Pancreas (tissue), 10 donors: ENCODE data around the gene MGAT2. TPM values are rescaled to one million over a fixed set of nuclear protein-coding genes. Genes with fewer than 3 reads are reported as not detected.
"Not testable (repeated sequence)": the region's sequence is repeated elsewhere in the genome, so short reads cannot be mapped to it uniquely, and the experiment has no call there.

Experiments used
- ATAC-seq, 4 donors: fragments of 200-7000 bp; cut with Tn5 transposase; one replicate each; pipeline versions ENCODE4 v1.8.0 to v1.9.1; 2020; ENCODE audit warnings: mild to moderate bottlenecking in 4 of 4, moderate library complexity in 4 of 4
- DNase-seq, 6 donors: peaks; one replicate each; pipeline ENCODE4 v3.0.0-alpha.2; 2020
- FAIRE-seq: peaks from 2 replicates; lab custom pipeline; 2012; peaks lifted over from hg19 to GRCh38; lab: Jason Lieb, UNC
- H3K27ac ChIP-seq, 4 donors: fragments of 200-600 bp; sonication (generic); 1 replicate in 3 of 4; 2 replicates in 1 of 4; pipeline versions ENCODE4 v1.5.0 to v1.8.0; 2020
- H3K27me3 ChIP-seq, 4 donors: fragments of 200-600 bp; one replicate each; pipeline ENCODE4 v1.8.0; 2021
- H3K36me3 ChIP-seq, 3 donors: fragments of 200-600 bp; sonication (generic) in 1 of 3; one replicate each; pipeline versions ENCODE4 v1.5.0 to v1.8.0; 2020 to 2021
- H3K4me1 ChIP-seq, 3 donors: fragments of 200-600 bp; one replicate each; pipeline ENCODE4 v1.8.0; 2021
- H3K4me3 ChIP-seq, 4 donors: fragments of 200-600 bp; sonication (generic) in 2 of 4; one replicate each; pipeline versions ENCODE4 v1.5.0 to v1.8.0; 2020 to 2021
- H3K9me3 ChIP-seq, 4 donors: fragments of 200-600 bp; one replicate each; pipeline ENCODE4 v1.8.0; 2021
- CTCF ChIP-seq, 4 donors: fragments of 200-600 bp; sonication (generic) in 3 of 4; IDR thresholded peaks; one replicate each; pipeline versions ENCODE4 v1.5.0 to v1.8.0; 2021; ENCODE audit warnings: antibody characterized with exemption in 4 of 4
- WGBS, 2 donors: extraction: QIAGEN DNeasy Blood & Tissue Kit; methylation state at CpG; one replicate each; pipeline ENCODE4 v1.1.7; 2013; 5-methylcytosine and 5-hydroxymethylcytosine counted together
- intact Hi-C, 3 donors: fragments of 100-400 bp; cut with DNase I; formaldehyde crosslinking; loops; one replicate each; pipeline versions ENCODE4 v1.11.1 to v1.14.2; 2022
- polyA plus RNA-seq, 2 donors: library from polyadenylated mRNA; stranded (reverse); fragments of 200-250 nt; gene quantifications; one replicate each; pipeline ENCODE4 v1.2.3, GENCODE V29; 2013
- total RNA-seq, 6 donors: library from RNA; stranded (reverse); fragmentation: NEBNext Ultra II Directional in 4 of 6; extraction: Animal tissue kit (Norgen Biotek cat#: 25700) in 4 of 6; gene quantifications; one replicate each; pipeline versions ENCODE4 v1.2.1 to v1.2.4, GENCODE V29; 2021 to 2023
- donor health status: healthy with polysubstance abuse.
- donor health status: DM: no; HTN: no; CAD: no; lungs with moderate emphysema.
- donor health status: DM: no; HTN: no; CAD: no.
- donor health status: control.
- donor health status: control.
- donor health status: Bipolar disorder and iron deficiency.
- donor health status: DM: yes; HTN: yes; CAD: no.
- donor health status: DM: no; HTN: no; CAD: no.
- donor health status: DM: no; HTN: no; CAD: no.
- donor health status: DM: yes; HTN: yes; CAD: no.

MGAT2 gene
- total and polyA plus RNA-seq, 8 donors, result 8.9 to 26.7 (median 17.9) TPM

GRCh38 chr14:49612251-49612650, 8.3 kb upstream of the MGAT2 start:
- no peak for DNase-seq
- ATAC-seq, result no peak
- no peak for FAIRE-seq
- Histone ChIP-seq H3K4me1 (no peaks in the 10 kb centered on the region), H3K36me3 (no peaks in the 10 kb centered on the region), H3K4me3 (no peak overlapping the region), H3K27ac (no peak overlapping the region), H3K9me3 (no peaks in the 10 kb centered on the region), H3K27me3 (no peaks in the 10 kb centered on the region)
- intact Hi-C loops, result no loop called here
- 93 to 94% methylated on average over 4 of the region's 4 CpGs for whole genome bisulfite sequencing, 2 donors
- no peak for TF ChIP-seq CTCF (IDR thresholded peaks at IDR 0.05)

- DNase-seq (no peak), ATAC-seq (no peak), FAIRE-seq (no peak)
- H3K36me3 ChIP-seq, result no peaks in the 10 kb centered on the region
- no peaks in the 10 kb centered on the region for H3K27me3 ChIP-seq
- WGBS, 2 donors, result 92 to 94% methylated on average over 8 of the region's 8 CpGs
- H3K27ac ChIP-seq, result no peak overlapping the region
- no peak for TF ChIP-seq CTCF (IDR thresholded peaks at IDR 0.05)
- H3K9me3 ChIP-seq, result no peaks in the 10 kb centered on the region
- H3K4me3 ChIP-seq, result no peak overlapping the region
- peaks cover 0 to under 1% (median 0%) of the 10 kb centered on the region in 3 donors for H3K4me1 ChIP-seq
- intact Hi-C loops, result no loop called here
Measured at GRCh38 chr14:49612671-49613070, 7.9 kb upstream of the MGAT2 start.

- Histone ChIP-seq H3K36me3 (no peaks in the 10 kb centered on the region), H3K4me1 (peaks cover 0 to 6% (median 0%) of the 10 kb centered on the region in 3 donors), H3K9me3 (no peaks in the 10 kb centered on the region), H3K27me3 (no peaks in the 10 kb centered on the region), H3K4me3 (no peak overlapping the region), H3K27ac (no peak overlapping the region)
- DNase-seq (no peak), ATAC-seq (no peak), FAIRE-seq (no peak)
- intact Hi-C loops, result no loop called here
- WGBS, 2 donors, result 82 to 91% methylated on average over 2 of the region's 2 CpGs
- no peak for TF ChIP-seq CTCF (IDR thresholded peaks at IDR 0.05)
Measured at GRCh38 chr14:49614196-49614595, 6.4 kb upstream of the MGAT2 start.

- Histone ChIP-seq H3K27ac (no peak overlapping the region), H3K27me3 (no peaks in the 10 kb centered on the region), H3K4me1 (peaks cover 0 to 6% (median 0%) of the 10 kb centered on the region in 3 donors), H3K4me3 (no peak overlapping the region), H3K9me3 (no peaks in the 10 kb centered on the region), H3K36me3 (no peaks in the 10 kb centered on the region)
- no peak for DNase-seq
- FAIRE-seq, result no peak
- intact Hi-C loops, result no loop called here
- TF ChIP-seq CTCF (IDR thresholded peaks at IDR 0.05), result no peak
- 74 to 81% methylated on average over 6 of the region's 6 CpGs for WGBS, 2 donors
- ATAC-seq, result no peak
Measured at GRCh38 chr14:49615776-49616175, 4.8 kb upstream of the MGAT2 start.

GRCh38 chr14:49617852-49618519, 2.6 kb upstream of the MGAT2 start:
- ATAC-seq (no peak), DNase-seq (no peak), FAIRE-seq (no peak)
- Histone ChIP-seq H3K27me3 (no peaks in the 10 kb centered on the region), H3K36me3 (no peaks in the 10 kb centered on the region), H3K4me3 (no peak overlapping the region), H3K9me3 (no peaks in the 10 kb centered on the region), H3K27ac (no peak overlapping the region), H3K4me1 (peaks cover 0 to 10% (median 8%) of the 10 kb centered on the region in 3 donors)
- no peak for TF ChIP-seq CTCF (IDR thresholded peaks at IDR 0.05)
- WGBS, 2 donors, result 71 to 83% methylated on average over 6 of the region's 6 CpGs
- intact Hi-C loops, result no loop called here

GRCh38 chr14:49619273-49619672, 1.3 kb upstream of the MGAT2 start:
- 33 to 40% methylated on average over 19 of the region's 19 CpGs for WGBS, 2 donors

More at GRCh38 chr14:49619273-49619672, 1.3 kb upstream of the MGAT2 start:
- H3K27me3 ChIP-seq, FAIRE-seq, H3K36me3 ChIP-seq, ATAC-seq, H3K9me3 ChIP-seq, intact Hi-C loops, H3K27ac ChIP-seq, DNase-seq: not testable (repeated sequence)
- H3K4me1 ChIP-seq, result peaks cover 4 to 23% (median 15%) of the 10 kb centered on the region in 3 donors
- peak overlapping the region; percentile 60 to 93 (median 82) for H3K4me3 ChIP-seq
